DOHH2 (cell line): ENCODE results near the gene LIPC.

Experiments
- H3F3A ChIP-seq: fragments of 200-600 bp; sonication (generic), shearing (Covaris generic); 2 replicates; pipeline ENCODE4 v1.6.0; 2016; ENCODE audit warnings: antibody characterized with exemption, mild to moderate bottlenecking; ENCODE audit not compliant: control insufficient read depth, insufficient read depth
- H3K27ac ChIP-seq: fragments of 200-600 bp; sonication (generic); 2 replicates; pipeline ENCODE4 v1.5.1; 2014; ENCODE audit warnings: low read depth, mild to moderate bottlenecking, low read length, moderate library complexity
- H3K27me3 ChIP-seq: fragments of 200-600 bp; sonication (generic); 2 replicates; pipeline ENCODE4 v1.6.1; 2014; ENCODE audit warnings: mild to moderate bottlenecking, low read length, mixed read lengths; ENCODE audit not compliant: control insufficient read depth
- H3K36me3 ChIP-seq: fragments of 200-600 bp; sonication (generic); 2 replicates; pipeline ENCODE4 v1.6.1; 2014; ENCODE audit warnings: mild to moderate bottlenecking, low read length, moderate library complexity, mixed read lengths; ENCODE audit not compliant: control insufficient read depth
- H3K4me1 ChIP-seq: fragments of 200-600 bp; sonication (generic); 2 replicates; pipeline ENCODE4 v1.6.1; 2014; ENCODE audit warnings: mild to moderate bottlenecking, low read length, mixed read lengths; ENCODE audit not compliant: control insufficient read depth
- H3K4me2 ChIP-seq: fragments of 200-600 bp; sonication (generic); 2 replicates; pipeline ENCODE4 v1.6.0; 2014; ENCODE audit warnings: mild to moderate bottlenecking, low read length, moderate library complexity
- H3K4me3 ChIP-seq: fragments of 200-600 bp; sonication (generic); 2 replicates; pipeline ENCODE4 v1.5.1; 2014; ENCODE audit warnings: mild to moderate bottlenecking, low read length, mixed read lengths
- H3K79me2 ChIP-seq: fragments of 200-600 bp; sonication (generic); 2 replicates; pipeline ENCODE4 v1.6.1; 2014; ENCODE audit warnings: mild to moderate bottlenecking, low read length, mixed read lengths; ENCODE audit not compliant: control insufficient read depth
- H3K9me2 ChIP-seq: fragments of 200-600 bp; sonication (generic); replicated peaks from 2 replicates; pipeline ENCODE4 v1.6.1; 2014; ENCODE audit warnings: mild to moderate bottlenecking, low read length, mixed read lengths; ENCODE audit not compliant: control insufficient read depth
- H3K9me3 ChIP-seq: fragments of 200-600 bp; sonication (generic); 2 replicates; pipeline ENCODE4 v1.6.1; 2014; ENCODE audit warnings: antibody characterized with exemption, low read length, mixed read lengths; ENCODE audit not compliant: control insufficient read depth, insufficient read depth
- H4K20me1 ChIP-seq: fragments of 200-600 bp; sonication (generic); 2 replicates; pipeline ENCODE4 v1.6.0; 2014; ENCODE audit warnings: low read depth, mild to moderate bottlenecking, antibody characterized with exemption, low read length, moderate library complexity; ENCODE audit not compliant: control insufficient read depth, insufficient read depth
- EZH2phosphoT487 ChIP-seq: fragments of 200-600 bp; sonication (generic); IDR thresholded peaks from 2 replicates; pipeline ENCODE4 v1.6.1; 2017; ENCODE audit warnings: borderline replicate concordance, mild to moderate bottlenecking, antibody characterized with exemption, low read length, moderate library complexity, mixed read lengths
- TF ChIP-seq, protein P1 (sequence below): fragments of 200-600 bp; sonication (generic); IDR thresholded peaks from one replicate; pipeline ENCODE4 v1.5.1; 2014; ENCODE audit warnings: antibody characterized with exemption, mild to moderate bottlenecking, low read depth, low read length; ENCODE audit not compliant: poor library complexity, severe bottlenecking

LIPC gene

DNA sequence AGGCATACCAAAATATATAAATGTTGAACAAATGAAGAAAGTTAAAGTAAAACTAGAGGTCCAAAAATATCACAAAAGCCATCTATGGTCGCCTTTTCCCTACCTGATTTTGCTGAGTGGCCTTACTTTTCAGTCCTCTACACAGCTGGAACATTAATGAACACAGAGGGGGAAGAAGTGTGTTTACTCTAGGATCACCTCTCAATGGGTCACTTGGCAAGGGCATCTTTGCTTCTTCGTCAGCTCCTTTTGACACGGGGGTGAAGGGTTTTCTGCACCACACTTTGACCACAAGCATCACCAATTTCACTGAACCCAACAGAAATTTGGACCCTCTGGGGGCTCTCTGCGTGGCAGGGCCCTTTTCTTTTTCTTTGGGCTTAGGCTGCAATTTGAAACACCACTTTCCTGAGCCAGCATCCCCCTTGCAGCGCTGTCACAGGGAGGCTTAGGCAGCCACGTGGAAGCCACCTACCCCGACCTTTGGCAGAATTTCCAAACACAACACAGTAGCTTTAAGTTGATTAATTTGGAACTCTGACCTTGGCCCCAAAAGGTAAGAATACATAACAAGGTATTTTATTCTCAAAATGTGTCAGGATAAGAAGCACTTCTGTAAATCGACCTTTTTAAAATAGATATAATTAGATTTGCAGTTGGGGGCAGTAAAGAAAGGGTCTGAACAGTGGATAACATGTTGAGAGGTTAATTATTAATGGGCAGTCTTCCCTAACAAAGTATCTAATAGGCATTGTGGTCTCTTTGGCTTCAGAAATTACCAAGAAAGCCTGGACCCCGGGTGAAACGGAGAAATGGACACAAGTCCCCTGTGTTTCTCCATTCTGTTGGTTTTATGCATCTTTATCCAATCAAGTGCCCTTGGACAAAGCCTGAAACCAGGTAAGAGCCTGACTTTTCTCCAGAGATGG lies at the start of gene LIPC:
TSS of gene LIPC (plus strand) at position 771 of the 929 bp plus-strand sequence. CDS start at position 813, 42 bp downstream.
- Histone ChIP-seq H3K9me3 (no peaks in the 10 kb centered on the region), H3K36me3 (no peaks in the 10 kb centered on the region), H3K27me3 (0 out of 2 replicates have a peak, but pooled peaks cover 4% of the 10 kb centered on the region), H3K27ac (no peak within 1 kb of the TSS), H4K20me1 (no peaks in the 10 kb centered on the region), H3K4me2 (no peak within 1 kb of the TSS), H3K4me1 (no peaks in the 10 kb centered on the region), H3K4me3 (no peak within 1 kb of the TSS), H3K79me2 (no peaks in the 10 kb centered on the region), H3F3A (no peaks in the 10 kb centered on the region), H3K9me2 (no peaks in the 10 kb centered on the region)
- TF ChIP-seq, protein P1, sequence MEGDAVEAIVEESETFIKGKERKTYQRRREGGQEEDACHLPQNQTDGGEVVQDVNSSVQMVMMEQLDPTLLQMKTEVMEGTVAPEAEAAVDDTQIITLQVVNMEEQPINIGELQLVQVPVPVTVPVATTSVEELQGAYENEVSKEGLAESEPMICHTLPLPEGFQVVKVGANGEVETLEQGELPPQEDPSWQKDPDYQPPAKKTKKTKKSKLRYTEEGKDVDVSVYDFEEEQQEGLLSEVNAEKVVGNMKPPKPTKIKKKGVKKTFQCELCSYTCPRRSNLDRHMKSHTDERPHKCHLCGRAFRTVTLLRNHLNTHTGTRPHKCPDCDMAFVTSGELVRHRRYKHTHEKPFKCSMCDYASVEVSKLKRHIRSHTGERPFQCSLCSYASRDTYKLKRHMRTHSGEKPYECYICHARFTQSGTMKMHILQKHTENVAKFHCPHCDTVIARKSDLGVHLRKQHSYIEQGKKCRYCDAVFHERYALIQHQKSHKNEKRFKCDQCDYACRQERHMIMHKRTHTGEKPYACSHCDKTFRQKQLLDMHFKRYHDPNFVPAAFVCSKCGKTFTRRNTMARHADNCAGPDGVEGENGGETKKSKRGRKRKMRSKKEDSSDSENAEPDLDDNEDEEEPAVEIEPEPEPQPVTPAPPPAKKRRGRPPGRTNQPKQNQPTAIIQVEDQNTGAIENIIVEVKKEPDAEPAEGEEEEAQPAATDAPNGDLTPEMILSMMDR: no peak
- TF ChIP-seq EZH2phosphoT487: no peak

DNA sequence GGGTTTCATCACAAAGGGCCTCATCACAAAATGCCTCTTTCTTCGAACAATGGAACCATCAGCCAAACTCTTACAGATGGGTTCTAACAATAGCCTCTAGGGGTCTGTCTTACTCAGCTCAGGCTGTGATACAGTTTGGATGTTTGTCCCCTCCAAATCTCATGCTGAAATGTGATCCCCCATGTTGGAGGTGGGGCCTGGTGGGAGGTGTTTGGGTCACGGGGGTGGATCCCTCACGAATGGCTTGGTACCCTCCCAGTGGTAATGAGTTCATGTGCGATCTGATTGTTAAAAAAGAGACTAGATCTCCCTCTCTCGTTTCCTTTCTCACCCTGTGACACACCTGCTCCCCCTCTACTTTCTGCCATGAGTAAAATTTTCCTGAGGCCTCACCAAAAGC lies 47.9 kb upstream of the LIPC start:
- Histone ChIP-seq H3K27ac (no peak overlapping the region), H3K4me2 (no peak overlapping the region), H3K36me3 (no peaks in the 10 kb centered on the region), H3K4me3 (no peak overlapping the region), H3K79me2 (no peaks in the 10 kb centered on the region), H3K9me3 (no peaks in the 10 kb centered on the region), H3F3A (no peaks in the 10 kb centered on the region), H3K4me1 (no peaks in the 10 kb centered on the region), H3K9me2 (no peaks in the 10 kb centered on the region), H3K27me3 (peaks cover 2% of the 10 kb centered on the region; the same call in 1 of the 2 replicates), H4K20me1 (no peaks in the 10 kb centered on the region)
- no peak for TF ChIP-seq EZH2phosphoT487
- TF ChIP-seq, protein P1: no peak

DNA sequence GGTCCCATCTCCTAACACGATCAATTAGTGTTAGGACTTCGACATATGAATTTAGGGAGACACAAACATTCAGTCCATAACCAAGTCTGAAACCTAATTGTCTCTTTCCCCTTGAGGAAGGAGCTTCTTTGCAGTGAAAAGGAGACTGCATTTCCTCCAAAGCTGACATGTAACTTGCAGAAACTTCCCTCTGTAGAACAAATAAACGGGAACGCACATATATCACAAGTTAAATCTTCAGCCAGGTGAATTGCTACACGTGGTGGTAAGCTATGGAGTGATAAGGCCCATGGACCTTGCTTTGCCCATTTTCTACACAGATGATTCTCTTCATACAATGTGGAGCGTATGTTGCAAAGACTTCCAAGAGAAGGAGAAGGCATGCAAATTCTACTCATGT lies 47.1 kb upstream of the LIPC start:
- H3K4me2 ChIP-seq: no peak overlapping the region
- H3K4me1 ChIP-seq: no peaks in the 10 kb centered on the region
- H3K36me3 ChIP-seq: no peaks in the 10 kb centered on the region
- H3K27me3 ChIP-seq: peaks cover 2% of the 10 kb centered on the region; the same call in 1 of the 2 replicates
- TF ChIP-seq, protein P1: no peak
- TF ChIP-seq EZH2phosphoT487: no peak
- no peak overlapping the region for H3K27ac ChIP-seq
- no peaks in the 10 kb centered on the region for H3K79me2 ChIP-seq
- no peaks in the 10 kb centered on the region for H4K20me1 ChIP-seq
- no peak overlapping the region for H3K4me3 ChIP-seq
- H3F3A ChIP-seq: no peaks in the 10 kb centered on the region
- H3K9me3 ChIP-seq: no peaks in the 10 kb centered on the region
- H3K9me2 ChIP-seq: no peaks in the 10 kb centered on the region
